Measurements from ENCODE around the gene ZNF438.

ZNF438 gene

GRCh38 chr10:31011017-31011664 is 20.5 kb downstream of the ZNF438 start:
- DNase-seq, result no peak

- no peak for DNase-seq
Observed at GRCh38 chr10:31010062-31010461, 21.6 kb downstream of the ZNF438 start.

- DNase-seq, result no peak
Observed at GRCh38 chr10:31005895-31006294, 25.8 kb downstream of the ZNF438 start.

- no peak for DNase-seq
Observed at GRCh38 chr10:31004611-31005193, 27.0 kb downstream of the ZNF438 start.

- DNase-seq, result no peak
Observed at GRCh38 chr10:31001740-31002139, 29.9 kb downstream of the ZNF438 start.

GRCh38 chr10:31000867-31001266 is 30.8 kb downstream of the ZNF438 start:
- no peak for DNase-seq

- no peak for DNase-seq
Observed at GRCh38 chr10:31000071-31000782, 31.4 kb downstream of the ZNF438 start.

DNA sequence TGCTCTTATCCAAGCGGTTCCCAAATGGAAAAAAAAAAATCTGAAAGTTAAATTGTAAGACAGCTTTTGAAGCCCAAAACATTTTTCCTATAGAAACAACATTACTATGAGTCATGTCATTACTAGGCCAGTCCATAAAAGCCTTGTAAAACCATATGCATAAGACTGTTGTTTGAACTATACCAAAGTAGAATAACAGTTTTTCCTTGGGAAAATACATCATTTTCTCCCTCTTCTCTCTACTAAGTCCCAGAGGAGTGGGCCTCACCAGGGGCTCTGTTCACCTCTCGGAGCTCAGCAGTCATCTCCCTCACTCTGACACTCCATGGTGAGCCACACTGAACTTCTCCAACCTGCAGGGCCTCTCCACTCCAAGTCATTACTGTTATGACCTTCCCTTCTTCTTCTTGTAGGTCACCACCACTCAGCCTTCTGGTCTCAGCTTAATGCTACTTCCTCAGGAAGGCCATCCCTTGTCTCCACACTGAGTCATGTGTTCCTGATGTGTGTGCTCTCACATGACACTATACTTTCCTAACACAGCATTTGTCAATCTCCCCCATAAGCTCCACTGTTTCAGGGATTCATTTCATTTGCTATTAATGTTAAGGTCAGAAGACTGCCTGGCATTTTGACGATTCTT is 32.5 kb downstream of the ZNF438 start:
- DNase-seq, result peak; percentile 5

GRCh38 chr10:30997536-30998235 is 34.0 kb downstream of the ZNF438 start:
- no peak for DNase-seq

DNA sequence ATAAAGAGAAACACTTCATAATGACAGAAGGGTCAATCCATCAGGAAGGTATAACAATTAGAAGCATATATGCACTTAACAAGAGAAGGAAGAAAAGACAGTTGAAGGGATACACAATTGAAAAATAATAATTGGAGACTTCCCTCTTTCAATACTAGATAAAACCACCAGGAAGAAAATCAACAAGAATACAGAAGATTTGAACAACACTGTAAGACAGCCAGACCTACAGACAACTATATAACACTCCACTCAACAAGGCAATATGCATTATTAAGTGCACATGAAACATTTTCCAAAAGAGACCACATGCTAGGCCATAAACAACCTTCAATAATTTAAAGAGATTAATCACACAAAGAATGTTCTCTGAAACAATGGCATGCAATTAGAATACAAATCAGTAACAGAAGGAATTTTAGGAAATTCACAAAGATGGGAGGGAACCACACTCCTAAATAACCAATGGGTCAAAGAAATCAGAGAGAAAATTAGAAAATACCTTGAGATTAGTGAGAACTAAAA is 35.1 kb downstream of the ZNF438 start:
- no peak for DNase-seq

DNA sequence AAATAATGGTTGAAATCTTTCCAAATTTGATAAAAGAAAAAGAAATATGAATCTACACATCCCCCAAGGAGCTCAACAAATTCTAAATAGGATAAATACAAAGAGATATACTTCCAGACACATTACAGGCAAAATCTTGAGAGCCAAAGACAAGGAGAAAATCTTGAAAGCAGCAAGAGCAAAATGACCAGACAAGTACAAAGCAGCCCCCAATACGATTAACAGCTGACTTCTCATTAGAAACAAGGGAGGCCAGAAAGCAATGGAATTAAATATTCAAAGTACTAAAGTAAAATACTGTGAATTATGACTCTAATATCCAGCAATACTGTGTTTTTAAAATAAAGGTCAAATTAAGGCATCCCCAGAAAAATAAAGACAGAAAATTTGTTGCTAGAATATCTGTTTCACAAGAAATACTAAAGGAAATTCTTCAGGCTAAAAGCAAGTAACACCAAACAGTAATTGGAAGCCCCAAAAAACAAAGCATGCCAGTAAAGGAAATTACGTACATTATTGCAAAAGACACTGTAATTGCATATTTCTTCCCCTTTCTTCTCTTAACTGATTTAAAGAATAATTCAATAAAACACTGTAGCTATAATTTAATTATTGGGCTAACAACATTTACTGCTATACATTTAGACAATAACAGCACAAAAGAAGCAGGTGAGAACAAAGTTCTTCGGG is 36.4 kb downstream of the ZNF438 start:
- no peak for DNase-seq

- no peak for DNase-seq
Observed at GRCh38 chr10:30993155-30993554, 38.5 kb downstream of the ZNF438 start.

GRCh38 chr10:30992681-30993080 is 39.0 kb downstream of the ZNF438 start:
- no peak for DNase-seq

GRCh38 chr10:30991647-30992011 is 40.0 kb downstream of the ZNF438 start:
- no peak for DNase-seq

DNA sequence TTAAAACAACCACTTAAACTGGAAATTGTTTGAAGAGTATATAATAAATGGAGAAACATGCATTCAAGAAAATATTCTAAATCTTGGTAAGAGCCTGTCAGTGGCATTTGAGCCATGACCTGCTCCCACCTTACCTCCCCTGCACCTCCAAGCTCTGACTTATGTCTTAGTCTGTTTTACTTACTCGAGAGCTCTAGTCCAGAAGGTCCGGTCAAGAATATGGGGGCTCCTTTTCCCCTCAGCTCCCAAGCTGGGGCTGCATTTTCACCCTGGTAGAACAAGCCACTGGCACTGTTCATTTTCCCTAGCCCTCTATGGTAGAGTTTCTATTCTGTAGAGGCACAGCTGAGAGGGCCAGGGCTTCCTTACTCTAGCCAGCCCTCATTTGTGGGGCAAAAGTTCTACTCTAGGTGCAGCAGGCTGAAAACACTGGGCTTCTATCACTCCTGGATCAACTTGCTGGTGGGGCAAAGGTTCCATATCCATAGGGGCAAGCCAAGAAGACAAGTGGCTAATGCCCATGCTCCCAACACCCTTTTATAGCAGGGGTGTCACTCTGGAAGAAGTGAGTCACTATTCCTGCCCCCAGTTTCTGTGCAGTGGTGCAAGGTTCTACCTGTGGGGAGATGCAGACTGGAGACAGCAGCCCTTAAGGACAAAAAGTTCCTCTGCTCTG is 40.6 kb downstream of the ZNF438 start:
- no peak for DNase-seq

GRCh38 chr10:30990351-30990750 is 41.3 kb downstream of the ZNF438 start:
- DNase-seq, result no peak

GRCh38 chr10:30988831-30989435 is 42.7 kb downstream of the ZNF438 start:
- DNase-seq, result no peak

GRCh38 chr10:30987463-30987862 is 44.2 kb downstream of the ZNF438 start:
- DNase-seq, result no peak

- no peak for DNase-seq
Observed at GRCh38 chr10:30986053-30986555, 45.6 kb downstream of the ZNF438 start.

DNA sequence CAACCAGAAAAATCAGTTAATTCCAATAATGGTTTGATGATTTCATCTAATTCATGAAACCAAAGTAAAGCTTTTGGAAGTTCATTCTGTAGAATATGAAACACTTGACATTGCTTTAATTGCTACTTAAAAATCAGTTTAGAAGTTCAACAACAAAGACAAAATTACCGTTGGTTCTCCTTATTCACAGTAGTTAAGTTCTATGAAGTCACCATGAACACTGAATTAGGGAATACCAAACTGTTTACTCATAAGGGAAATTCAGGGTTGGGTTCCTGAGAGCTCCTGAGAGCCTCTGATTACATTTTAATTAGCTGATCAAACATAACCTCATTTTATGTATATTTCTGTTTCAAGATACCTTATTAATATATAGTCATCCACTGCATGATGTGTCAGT is 46.2 kb downstream of the ZNF438 start:
- no peak for DNase-seq

All from stimulated activated CD4-positive, alpha-beta T cell treated with anti-CD3 and anti-CD28 coated beads, Interleukin-4, amount 100 ng/mL, for 24 hours (primary cell).